Caco-2 (cell line): ENCODE data around the gene CXCL3. TPM values are rescaled to one million over a fixed set of nuclear protein-coding genes. Genes with fewer than 3 reads are reported as not detected.

ENCODE experiments used
- BruUV-seq: library from RNA; stranded (reverse); fragments of 400-500 nt; replicated peaks from 2 replicates; lab custom pipeline; 2021; lab: Mats Ljungman, UMichigan
- CTCF ChIA-PET: fragments of 300-600 bp; sonication (Branson Sonifier 250); formaldehyde crosslinking; loops from one replicate; lab custom pipeline; 2022; ENCODE audit warnings: antibody characterized with exemption; lab: Charles Lee
- POLR2A ChIA-PET: fragments of 300-600 bp; sonication (Branson Sonifier 250); formaldehyde crosslinking; loops from one replicate; lab custom pipeline; 2022; ENCODE audit warnings: antibody characterized with exemption; lab: Charles Lee
- DNase-seq, 2 experiments: peaks; one replicate each; pipeline versions ENCODE4 v3.0.0 to v3.0.0-alpha.2; 2020 to 2022
- H3K27me3 ChIP-seq: replicated peaks from 2 replicates; pipeline ENCODE4 v1.6.0; 2011; ENCODE audit warnings: low read length; ENCODE audit not compliant: control insufficient read depth, insufficient read depth
- H3K36me3 ChIP-seq: 2 replicates; pipeline ENCODE4 v1.5.1; 2011; ENCODE audit warnings: low read length; ENCODE audit not compliant: control insufficient read depth, insufficient read depth
- H3K4me1 ChIP-seq: fragments of 250-450 bp; sonication (Bioruptor Pico); 2 replicates; pipeline ENCODE4 v1.5.1; 2020; ENCODE audit warnings: mild to moderate bottlenecking
- H3K4me3 ChIP-seq: 2 replicates; pipeline ENCODE4 v1.5.1; 2011; ENCODE audit warnings: low read depth, mild to moderate bottlenecking, control low read depth, low read length
- H3K9me3 ChIP-seq: fragments of 250-450 bp; sonication (Bioruptor Pico); 2 replicates; pipeline ENCODE4 v1.5.1; 2020; ENCODE audit warnings: mild to moderate bottlenecking, moderate library complexity
- H3K27ac Mint-ChIP-seq: one replicate; pipeline ENCODE4 v1.8.0; 2022; ENCODE audit warnings: mixed read lengths; ENCODE audit not compliant: unreplicated experiment
- H3K27me3 Mint-ChIP-seq: one replicate; pipeline ENCODE4 v1.8.0; 2022; ENCODE audit warnings: mixed read lengths; ENCODE audit not compliant: insufficient read depth, unreplicated experiment
- H3K36me3 Mint-ChIP-seq: one replicate; pipeline ENCODE4 v1.8.0; 2022; ENCODE audit warnings: mild to moderate bottlenecking, mixed read lengths; ENCODE audit not compliant: insufficient read depth, unreplicated experiment
- H3K4me1 Mint-ChIP-seq: one replicate; pipeline ENCODE4 v1.8.0; 2022; ENCODE audit warnings: low read depth, mixed read lengths; ENCODE audit not compliant: unreplicated experiment
- H3K4me3 Mint-ChIP-seq: one replicate; pipeline ENCODE4 v1.8.0; 2022; ENCODE audit warnings: mild to moderate bottlenecking, moderate library complexity, mixed read lengths; ENCODE audit not compliant: unreplicated experiment
- H3K9me3 Mint-ChIP-seq: one replicate; pipeline ENCODE4 v1.8.0; 2022; ENCODE audit warnings: mixed read lengths; ENCODE audit not compliant: unreplicated experiment
- intact Hi-C: fragments of 100-400 bp; cut with micrococcal nuclease; formaldehyde crosslinking; loops from one replicate; pipeline ENCODE4 v1.10.0; 2022; ENCODE audit not compliant: unreplicated experiment
- total RNA-seq: library from RNA; stranded (reverse); gene quantifications from 2 replicates; pipeline ENCODE4 v1.2.3, GENCODE V29; 2022
- TF ChIP-seq, protein P1 (sequence below), 2 experiments: fragments of 200-600 bp in 1 of 2; IDR thresholded peaks; 1 replicate in 1 of 2; 2 replicates in 1 of 2; pipeline versions ENCODE4 v1.5.1 to v1.8.0; 2011 to 2022; ENCODE audit warnings: antibody characterized with exemption in 1 of 2, control low read depth in 1 of 2, inconsistent platforms in 1 of 2, low read depth in 1 of 2, low read length in 1 of 2, mild to moderate bottlenecking in 1 of 2, moderate library complexity in 1 of 2; ENCODE audit not compliant: insufficient read depth in 1 of 2, severe bottlenecking in 1 of 2, unreplicated experiment in 1 of 2

Gene CXCL3
- total RNA-seq, 1 experiment from 2014 or later, result 1.9 TPM

GRCh38 chr4:74014332-74014731 is 24.2 kb downstream of the CXCL3 start:
- no peaks in the 10 kb centered on the region for H3K9me3 ChIP-seq
- Mint-ChIP-seq H3K27me3 (no peaks in the 10 kb centered on the region), H3K9me3 (no peaks in the 10 kb centered on the region), H3K36me3 (no peaks in the 10 kb centered on the region), H3K4me3 (no peak overlapping the region), H3K27ac (no peak overlapping the region), H3K4me1 (peaks cover 7% of the 10 kb centered on the region)
- no peaks in the 10 kb centered on the region for H3K4me1 ChIP-seq
- intact Hi-C loops, result no loop called here
- no peaks in the 10 kb centered on the region for H3K27me3 ChIP-seq
- DNase-seq, result no peak
- BruUV-seq, result no TSS peak
- H3K36me3 ChIP-seq, result no peaks in the 10 kb centered on the region
- H3K4me3 ChIP-seq, result no peak overlapping the region
- ChIA-PET CTCF (no interaction called here), POLR2A (no interaction called here)
- TF ChIP-seq, protein P1, sequence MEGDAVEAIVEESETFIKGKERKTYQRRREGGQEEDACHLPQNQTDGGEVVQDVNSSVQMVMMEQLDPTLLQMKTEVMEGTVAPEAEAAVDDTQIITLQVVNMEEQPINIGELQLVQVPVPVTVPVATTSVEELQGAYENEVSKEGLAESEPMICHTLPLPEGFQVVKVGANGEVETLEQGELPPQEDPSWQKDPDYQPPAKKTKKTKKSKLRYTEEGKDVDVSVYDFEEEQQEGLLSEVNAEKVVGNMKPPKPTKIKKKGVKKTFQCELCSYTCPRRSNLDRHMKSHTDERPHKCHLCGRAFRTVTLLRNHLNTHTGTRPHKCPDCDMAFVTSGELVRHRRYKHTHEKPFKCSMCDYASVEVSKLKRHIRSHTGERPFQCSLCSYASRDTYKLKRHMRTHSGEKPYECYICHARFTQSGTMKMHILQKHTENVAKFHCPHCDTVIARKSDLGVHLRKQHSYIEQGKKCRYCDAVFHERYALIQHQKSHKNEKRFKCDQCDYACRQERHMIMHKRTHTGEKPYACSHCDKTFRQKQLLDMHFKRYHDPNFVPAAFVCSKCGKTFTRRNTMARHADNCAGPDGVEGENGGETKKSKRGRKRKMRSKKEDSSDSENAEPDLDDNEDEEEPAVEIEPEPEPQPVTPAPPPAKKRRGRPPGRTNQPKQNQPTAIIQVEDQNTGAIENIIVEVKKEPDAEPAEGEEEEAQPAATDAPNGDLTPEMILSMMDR (IDR thresholded peaks at IDR 0.05; ENCODE audit: insufficient read depth in 1 of 2, low read depth in 1 of 2, low read length in 1 of 2, severe bottlenecking in 1 of 2, unreplicated experiment in 1 of 2), result no peak

DNA sequence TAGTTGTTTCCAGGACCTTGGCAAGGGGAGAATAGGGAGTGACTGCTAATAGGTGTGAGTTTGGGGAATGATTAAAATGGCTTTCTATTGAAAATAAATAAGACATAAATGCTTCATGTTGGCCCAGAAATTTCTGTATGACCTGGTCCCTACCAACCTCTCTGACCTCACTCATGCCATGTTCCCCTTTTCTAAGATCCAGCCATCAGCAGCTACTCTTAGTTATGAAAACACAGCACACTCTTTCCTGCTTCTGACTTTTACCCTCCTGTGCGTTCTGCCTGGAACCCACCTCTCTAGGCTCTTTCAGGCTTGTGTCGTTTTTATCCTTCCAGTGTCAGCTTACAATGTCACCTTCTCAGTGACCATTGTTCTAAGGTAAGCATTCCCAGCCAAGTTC is 25.2 kb downstream of the CXCL3 start:
- Mint-ChIP-seq H3K4me1 (peaks cover 7% of the 10 kb centered on the region), H3K9me3 (no peaks in the 10 kb centered on the region), H3K27ac (no peak overlapping the region), H3K27me3 (no peaks in the 10 kb centered on the region), H3K36me3 (no peaks in the 10 kb centered on the region), H3K4me3 (no peak overlapping the region)
- TF ChIP-seq, protein P1 (IDR thresholded peaks at IDR 0.05; ENCODE audit: insufficient read depth in 1 of 2, low read depth in 1 of 2, low read length in 1 of 2, severe bottlenecking in 1 of 2, unreplicated experiment in 1 of 2), result no peak
- ChIA-PET POLR2A (no interaction called here), CTCF (interaction anchor here (0.5 kb wide), 1 partner anchor 280 kb away, joined by 4 read pairs; no protein-coding TSS in a partner anchor)
- H3K9me3 ChIP-seq, result no peaks in the 10 kb centered on the region
- H3K27me3 ChIP-seq, result no peaks in the 10 kb centered on the region
- intact Hi-C loops, result no loop called here
- H3K36me3 ChIP-seq, result no peaks in the 10 kb centered on the region
- BruUV-seq, result no TSS peak
- H3K4me3 ChIP-seq, result no peak overlapping the region
- no peak for DNase-seq
- H3K4me1 ChIP-seq, result no peaks in the 10 kb centered on the region

DNA sequence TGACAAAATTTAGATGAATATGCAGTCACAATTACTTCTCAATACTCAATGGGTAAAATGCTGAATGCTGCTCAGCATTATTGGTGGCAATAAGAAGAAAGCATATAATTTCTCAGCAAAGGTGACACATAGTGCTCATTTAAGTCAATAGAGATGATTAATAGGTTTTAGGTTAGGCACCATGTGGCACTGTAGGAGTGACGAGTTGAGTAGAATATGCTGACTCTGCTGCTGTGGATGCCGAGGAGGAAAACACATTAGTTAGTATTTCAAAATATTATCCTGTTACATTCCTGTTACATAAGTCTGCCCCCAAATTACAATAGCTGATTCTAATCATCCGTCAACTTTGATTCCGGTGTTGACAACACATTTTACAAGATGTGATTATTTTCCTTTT is 26.4 kb downstream of the CXCL3 start:
- H3K27ac Mint-ChIP-seq, result no peak overlapping the region

More for the DNA sequence above, 26.4 kb downstream of the CXCL3 start:
- H3K27me3 Mint-ChIP-seq, result no peaks in the 10 kb centered on the region
- H3K27me3 ChIP-seq, result no peaks in the 10 kb centered on the region
- no TSS peak for BruUV-seq
- peaks cover 1% of the 10 kb centered on the region for H3K4me1 ChIP-seq
- H3K4me1 Mint-ChIP-seq, result peaks cover 7% of the 10 kb centered on the region
- no peak overlapping the region for H3K4me3 Mint-ChIP-seq
- ChIA-PET POLR2A (no interaction called here), CTCF (no interaction called here)
- no peak overlapping the region for H3K4me3 ChIP-seq
- H3K36me3 ChIP-seq, result no peaks in the 10 kb centered on the region
- DNase-seq, result no peak
- H3K36me3 Mint-ChIP-seq, result no peaks in the 10 kb centered on the region
- H3K9me3 ChIP-seq, result no peaks in the 10 kb centered on the region
- intact Hi-C loops, result no loop called here
- H3K9me3 Mint-ChIP-seq, result no peaks in the 10 kb centered on the region
- TF ChIP-seq, protein P1 (IDR thresholded peaks at IDR 0.05; ENCODE audit: insufficient read depth in 1 of 2, low read depth in 1 of 2, low read length in 1 of 2, severe bottlenecking in 1 of 2, unreplicated experiment in 1 of 2), result no peak
